GM11168 (cell line): ENCODE results near the gene RNF187.
"Not testable (repeated sequence)": the region's sequence is repeated elsewhere in the genome, so short reads cannot be mapped to it uniquely, and the experiment has no call there.

Experiments
- in situ Hi-C: fragments of 300-500 bp; cut with MboI; formaldehyde crosslinking; loops from one replicate; pipeline ENCODE4 v1.12.0; 2022; ENCODE audit warnings: low sequenced_read_pairs; ENCODE audit not compliant: unreplicated experiment

RNF187 gene

DNA sequence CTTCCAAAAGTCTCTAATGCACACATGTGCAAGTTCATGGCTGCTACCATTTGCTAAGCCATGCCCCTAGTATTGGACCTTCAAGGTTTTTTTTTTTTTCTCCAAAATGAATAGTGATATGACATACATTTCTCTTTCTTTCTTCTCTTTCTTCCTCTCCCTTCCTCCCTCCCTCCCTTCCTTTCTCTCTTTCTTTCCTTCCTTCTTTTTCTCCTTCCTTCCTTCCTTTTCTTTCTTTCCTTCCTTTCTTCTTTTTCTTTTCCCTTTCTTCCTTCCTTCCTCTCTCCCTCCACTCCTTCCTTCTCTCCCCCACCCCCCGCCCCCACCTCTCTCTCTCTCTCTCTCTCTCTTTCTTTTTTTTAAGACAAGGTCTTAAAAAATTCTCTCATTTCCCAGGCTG, 3.4 kb upstream of the RNF187 start:
- in situ Hi-C loops: no loop called here

DNA sequence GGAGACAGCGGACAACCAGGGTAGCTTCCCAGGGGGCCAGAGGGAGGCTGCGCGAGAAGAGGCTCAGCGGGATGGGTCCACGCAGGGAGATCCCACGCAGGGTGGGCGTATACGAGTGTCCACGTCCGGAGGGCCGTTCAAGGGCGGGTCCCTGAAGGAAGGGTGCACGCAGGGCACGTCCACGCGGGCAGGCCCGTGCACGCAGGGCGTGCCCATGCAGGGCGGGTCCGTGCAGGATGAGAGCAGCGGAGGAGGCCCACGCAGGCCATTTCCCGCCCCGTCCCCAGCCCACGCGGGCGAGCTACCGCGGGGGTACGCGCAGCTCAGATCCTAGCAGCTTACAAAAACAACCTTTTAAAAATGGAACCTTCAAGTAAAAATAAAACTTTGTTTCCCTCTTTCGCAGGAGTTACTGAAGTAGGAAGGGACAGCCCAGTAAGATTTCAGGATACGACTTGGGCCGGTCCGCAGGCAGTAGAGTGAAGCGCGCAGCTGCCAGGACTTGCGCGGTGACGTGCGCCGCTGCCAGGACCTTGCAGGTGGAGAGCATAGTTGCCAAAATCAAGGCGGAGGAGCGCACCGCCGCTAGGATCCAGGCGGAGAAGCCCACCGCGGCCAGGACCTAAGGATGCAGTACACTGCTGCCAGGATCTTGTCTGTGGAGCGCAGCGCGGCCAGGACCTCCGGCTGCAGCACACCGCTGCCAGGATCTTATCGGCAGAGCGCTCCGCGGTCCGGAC, 416 bp upstream of the RNF187 start:
- in situ Hi-C loops: no loop called here

DNA sequence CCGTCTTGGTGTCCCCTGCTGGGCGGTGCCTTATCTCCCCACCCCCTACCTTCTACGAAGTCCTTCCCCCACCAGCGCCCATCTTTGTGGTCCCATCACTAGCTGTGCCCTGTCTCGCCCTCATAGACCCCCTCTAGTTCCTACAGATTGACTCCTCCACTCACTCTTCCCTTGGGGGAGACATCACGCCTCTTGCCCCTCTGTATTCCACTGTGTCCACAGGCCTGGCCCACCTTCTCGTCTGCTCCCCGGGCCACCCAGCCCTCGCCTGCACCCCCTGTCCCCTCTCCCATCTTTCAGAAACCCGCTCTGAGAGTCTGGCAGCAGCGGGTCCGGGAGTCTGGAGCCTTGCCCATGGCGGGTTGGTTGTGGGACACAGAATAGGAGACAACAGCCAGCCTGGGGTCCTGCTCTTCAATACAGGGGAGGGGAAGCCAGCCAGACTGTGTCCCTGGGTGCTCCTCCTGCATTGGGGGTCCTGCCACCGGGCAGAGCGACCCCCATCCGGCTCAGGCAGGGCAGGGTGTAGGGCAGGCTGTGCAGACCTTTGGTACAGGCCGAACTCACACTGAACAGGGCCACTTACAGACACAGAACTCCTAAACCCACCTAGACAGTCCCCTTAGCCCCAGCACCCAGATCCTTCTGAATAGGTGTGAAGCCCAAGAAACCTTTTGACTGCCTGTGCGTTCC, 1.1 kb downstream of the RNF187 start:
- in situ Hi-C loops: no loop called here

DNA sequence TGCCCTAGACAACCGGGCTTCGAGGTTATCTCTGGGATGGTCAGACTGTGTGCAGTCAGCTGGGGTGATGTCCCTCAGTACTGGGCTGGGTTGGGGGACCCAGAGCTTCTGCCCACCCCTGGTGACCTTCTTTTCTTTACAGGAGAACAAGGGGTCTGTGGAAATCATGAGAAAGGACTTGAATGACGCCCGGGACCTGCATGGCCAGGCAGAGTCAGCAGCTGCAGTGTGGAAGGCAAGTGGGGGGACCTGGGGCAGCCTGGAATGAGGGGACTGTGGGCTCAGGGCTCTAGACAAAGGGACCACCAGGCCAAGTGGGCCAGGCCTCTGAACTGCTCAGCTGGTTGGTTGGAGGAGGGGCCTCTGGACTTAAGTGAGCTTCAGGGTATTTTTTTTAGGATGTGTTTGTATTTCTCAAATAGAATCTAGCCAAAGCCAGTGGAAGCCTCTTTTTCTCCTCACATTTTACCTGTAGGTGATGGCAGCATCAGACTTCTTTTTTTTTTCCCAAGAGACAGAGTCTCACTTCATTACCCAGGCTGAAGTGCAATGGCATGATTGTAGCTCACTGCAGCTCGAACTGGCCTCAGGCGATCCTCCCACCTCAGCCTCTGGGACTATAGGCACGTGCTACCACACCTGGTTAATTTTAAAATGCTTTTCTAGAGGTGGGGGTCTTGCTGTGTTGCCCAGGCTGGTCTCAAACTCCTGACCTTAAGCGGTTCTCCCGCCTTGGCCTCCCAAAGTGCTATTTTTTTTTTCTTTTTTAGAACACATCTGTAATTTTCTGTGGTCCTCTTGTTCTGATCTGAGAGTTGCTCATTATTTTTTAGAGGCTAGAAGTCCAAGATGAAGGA, 1.9 kb downstream of the RNF187 start:
- in situ Hi-C loops: no loop called here

DNA sequence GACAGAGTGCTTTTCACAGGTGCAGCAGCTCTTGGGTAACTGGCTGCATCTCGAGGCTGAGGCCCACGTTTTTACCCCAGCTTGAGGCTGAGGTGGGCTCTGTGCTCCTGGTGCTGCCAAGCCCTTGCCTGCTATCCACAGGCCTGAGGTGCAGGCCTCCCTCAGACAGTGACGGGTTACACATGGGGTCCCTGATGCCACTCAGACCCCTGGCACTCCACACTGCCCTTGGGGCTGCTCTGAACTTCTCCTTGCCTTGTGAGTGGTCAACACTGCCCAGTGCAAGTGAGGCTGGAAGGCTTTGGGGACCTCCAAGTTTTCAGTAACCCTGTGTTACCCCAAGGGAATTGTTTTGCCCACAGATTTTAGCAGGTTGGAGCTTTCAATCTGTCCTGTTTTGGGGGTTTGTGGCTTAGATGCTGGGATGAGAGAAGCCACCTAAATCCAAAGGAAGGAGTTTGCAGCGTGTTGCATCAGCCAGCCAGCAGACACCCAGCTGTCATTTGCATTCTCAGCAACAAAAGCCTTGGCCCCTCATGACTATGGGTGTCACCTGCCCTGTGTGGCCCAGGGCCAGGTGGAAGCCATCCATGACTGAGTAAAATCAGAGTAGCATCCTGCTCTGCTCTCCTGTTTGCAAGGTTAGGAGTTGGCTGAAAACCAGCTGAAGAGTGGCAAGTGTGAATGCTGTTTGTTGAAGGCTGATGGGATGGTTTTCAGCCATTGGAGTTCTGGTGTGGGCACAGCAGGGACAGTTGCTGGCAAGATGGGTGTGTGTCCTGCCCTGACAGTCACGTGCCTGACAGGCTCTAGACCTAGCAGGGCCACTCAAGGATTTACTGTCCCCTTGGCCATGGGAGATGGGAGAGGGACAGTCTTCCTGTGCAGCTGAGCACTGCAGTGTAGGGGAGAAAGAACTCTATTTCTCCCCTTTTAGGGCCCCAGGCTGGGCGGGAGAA, 3.2 kb downstream of the RNF187 start:
- in situ Hi-C loops: no loop called here

DNA sequence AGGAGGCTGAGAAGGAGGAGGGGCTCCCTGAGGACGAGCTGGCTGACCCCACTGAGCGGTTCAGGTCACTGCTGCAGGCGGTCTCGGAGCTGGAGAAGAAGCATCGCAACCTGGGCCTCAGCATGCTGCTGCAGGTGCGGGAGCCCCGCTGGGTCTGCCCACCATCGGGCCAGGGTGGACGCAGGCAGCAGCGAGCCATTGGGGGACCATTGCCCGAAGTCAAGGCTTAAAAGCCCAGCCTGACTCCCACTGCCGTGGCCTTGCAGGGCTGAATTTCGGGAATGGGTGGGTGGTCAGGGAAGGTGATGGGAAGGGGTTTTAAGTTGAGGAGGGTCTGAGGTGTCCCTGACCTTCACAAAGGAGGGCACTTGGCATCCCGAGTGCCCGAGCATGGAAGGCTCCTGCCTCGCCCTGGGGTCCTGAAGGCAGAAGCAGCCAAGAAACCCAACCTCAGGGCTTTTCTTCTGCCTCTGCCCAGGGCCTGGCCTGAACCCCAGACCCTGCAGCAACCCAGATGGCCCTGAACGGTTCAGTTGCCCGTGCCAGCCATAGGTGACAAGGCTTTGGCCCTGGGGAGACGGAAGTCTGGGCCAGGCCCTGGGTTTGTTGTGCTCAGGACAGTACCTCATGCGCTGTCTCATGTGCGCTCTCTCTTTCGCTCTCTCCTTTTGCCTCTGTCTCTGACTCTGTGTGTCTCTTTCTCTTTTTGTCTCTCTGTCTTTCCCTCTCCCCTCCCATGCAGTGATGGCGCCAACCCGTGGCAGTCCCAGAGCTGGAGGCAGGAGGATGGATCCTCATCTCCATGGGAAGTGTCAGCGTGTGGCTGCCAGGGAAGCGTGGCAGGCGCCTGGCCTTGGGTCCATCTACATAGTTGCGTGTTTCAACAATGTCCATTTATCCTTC, 6.2 kb downstream of the RNF187 start:
- in situ Hi-C loops: no loop called here

GRCh38 chr1:228494044-228494353, 6.8 kb downstream of the RNF187 start:
- in situ Hi-C loops: no loop called here

DNA sequence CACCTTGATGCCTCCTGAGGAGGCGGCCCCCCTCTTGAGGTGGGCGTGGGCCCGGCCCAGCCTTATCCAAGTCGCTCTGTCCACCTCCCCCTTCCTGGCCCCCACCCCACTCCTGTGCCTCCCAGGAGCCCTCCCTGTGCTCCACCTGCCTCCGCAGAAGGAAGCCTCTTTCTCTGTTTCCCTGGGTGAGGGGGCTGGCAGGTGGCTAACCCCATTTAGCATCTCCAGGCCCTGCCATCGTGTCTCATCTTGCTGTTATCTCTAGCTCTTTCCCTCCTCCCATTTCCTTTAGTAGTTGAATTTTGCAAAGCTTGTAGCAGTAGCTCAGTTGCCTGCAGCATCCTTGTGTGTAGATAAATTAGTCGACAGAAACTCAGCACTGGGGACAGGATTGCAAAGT, 7.2 kb downstream of the RNF187 start:
- in situ Hi-C loops: no loop called here

GRCh38 chr1:228494970-228495853, 8.0 kb downstream of the RNF187 start:
- in situ Hi-C loops: no loop called here

GRCh38 chr1:228496084-228496483, 8.9 kb downstream of the RNF187 start:
- in situ Hi-C loops: no loop called here

GRCh38 chr1:228496494-228496893, 9.3 kb downstream of the RNF187 start:
- in situ Hi-C loops: no loop called here

GRCh38 chr1:228497206-228497605, 10.0 kb downstream of the RNF187 start:
- in situ Hi-C loops: no loop called here

- in situ Hi-C loops: no loop called here
Measured at GRCh38 chr1:228497817-228498216, 10.6 kb downstream of the RNF187 start.

DNA sequence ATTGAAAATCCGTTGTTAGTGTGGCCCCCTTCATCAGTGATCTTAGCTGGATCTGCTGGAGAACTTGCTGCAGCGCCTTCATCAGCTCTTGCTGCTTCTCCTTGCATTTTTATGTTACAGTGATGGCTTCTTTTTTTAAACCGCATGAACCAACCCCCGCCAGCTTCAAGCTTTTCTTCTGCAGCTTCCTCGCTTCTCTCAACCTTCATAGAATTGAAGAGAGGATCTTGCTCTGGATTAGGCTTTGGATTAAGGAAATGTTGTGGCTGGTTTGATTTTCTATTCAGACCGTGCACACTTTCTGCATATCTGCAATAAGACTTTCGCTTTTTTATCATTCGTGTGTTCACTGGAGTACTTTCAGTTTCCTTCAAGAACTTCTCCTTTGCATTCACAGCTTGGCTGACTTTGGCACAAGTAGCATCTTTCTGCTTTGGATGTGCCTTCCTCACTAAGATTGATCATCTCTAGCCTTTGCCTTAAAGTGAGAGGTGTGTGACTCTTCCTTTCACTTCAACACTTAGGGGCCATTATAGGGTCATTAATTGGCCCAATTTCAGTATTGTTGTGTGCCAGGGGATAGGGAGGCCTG, 13.1 kb downstream of the RNF187 start:
- in situ Hi-C loops: no loop called here

DNA sequence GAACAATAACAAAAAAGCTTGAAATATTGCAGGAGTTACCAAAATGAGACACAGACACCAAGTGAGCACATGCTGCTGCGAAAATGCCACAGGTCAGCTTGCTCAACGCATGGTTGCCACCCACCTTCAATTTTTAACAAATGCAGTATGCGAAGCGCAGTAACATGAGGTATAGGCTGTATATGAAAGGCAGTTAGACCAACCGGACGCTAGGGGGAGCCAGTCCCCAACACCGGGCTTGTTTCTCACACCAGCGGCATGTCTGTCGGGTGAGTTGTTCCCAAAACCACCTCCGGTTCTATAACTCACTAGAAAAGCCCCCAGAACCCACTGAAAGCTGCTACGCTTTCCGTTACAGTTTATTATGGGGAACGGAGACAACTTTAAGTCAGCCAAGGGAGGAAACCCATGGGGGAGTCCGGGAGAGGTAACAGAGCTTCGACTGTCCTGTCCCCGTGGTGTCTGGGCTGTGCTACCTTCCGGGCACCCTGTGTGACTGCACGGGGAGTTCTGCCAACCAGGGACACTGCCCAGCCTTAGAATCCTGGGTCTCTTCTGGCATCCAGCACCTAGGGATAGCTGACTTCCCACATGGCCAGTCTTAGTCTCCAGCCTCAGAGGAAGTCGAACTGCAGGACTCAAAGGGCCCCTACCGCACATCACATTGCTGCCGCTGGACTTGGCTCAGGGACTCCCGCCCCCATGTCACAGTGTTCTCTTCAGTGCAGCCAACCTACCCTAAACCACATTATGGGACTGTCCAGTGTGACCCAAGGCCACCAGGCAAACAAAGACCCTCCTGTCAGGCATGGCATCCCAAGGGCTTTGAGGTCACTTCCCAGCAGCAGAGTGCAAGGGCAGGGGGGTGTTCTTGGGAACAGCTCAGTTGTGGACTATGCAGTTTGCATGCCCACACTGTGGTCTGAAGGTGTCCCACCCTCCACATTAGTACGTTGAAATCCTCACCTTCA, 14.0 kb downstream of the RNF187 start:
- in situ Hi-C loops: no loop called here

DNA sequence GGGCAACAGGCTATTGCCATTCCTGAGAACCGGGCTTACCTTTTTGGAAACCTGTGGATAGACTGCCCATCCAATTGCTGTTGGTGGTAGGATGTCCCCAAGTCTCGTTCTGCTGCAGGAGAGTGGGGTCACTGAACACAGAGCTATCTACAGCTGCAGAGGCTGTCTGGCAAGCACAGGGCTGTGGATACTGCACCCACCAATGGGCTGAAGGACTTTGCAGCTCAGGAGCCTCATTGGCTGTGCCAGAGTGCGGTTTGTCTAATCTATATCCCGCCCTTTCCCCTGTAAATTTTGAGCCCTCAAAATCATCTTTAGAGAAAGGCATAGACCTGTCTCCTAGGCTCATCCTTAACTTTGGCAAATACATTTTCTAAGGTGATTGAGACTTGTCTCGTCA, 15.3 kb downstream of the RNF187 start:
- in situ Hi-C loops: no loop called here

DNA sequence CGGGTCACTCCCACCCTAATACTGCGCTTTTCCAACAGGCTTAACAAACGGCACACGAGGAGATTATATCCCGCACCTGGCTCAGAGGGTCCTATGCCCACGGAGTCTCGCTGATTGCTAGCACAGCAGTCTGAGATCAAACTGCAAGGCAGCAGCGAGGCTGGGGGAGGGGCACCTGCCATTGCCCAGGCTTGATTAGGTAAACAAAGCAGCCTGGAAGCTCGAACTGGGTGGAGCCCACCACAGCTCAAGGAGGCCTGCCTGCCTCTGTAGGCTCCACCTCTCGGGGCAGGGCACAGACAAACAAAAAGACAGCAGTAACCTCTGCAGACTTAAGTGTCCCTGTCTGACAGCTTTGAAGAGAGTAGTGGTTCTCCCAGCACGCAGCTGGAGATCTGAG, 18.8 kb downstream of the RNF187 start:
- in situ Hi-C loops: not testable (repeated sequence)
